H54 (cell line): ENCODE results near the gene NEUROG2.

Experiments used
- DNase-seq: peaks from one replicate; pipeline ENCODE4 v3.0.0; 2011; ENCODE audit warnings: low spot score, mixed read lengths; ENCODE audit not compliant: insufficient read length
- FAIRE-seq: peaks from 3 replicates; lab custom pipeline; 2011; peaks lifted over from hg19 to GRCh38; lab: Jason Lieb, UNC
- POLR2A ChIP-seq: IDR thresholded peaks from 2 replicates; pipeline ENCODE4 v1.6.1; 2011; ENCODE audit warnings: low read depth, mild to moderate bottlenecking, low read length

The NEUROG2 gene

GRCh38 chr4:112485930-112486329 is 30.1 kb downstream of the NEUROG2 start:
- FAIRE-seq: no peak
- DNase-seq: no peak
- no peak for TF ChIP-seq POLR2A

GRCh38 chr4:112473985-112474384 is 42.0 kb downstream of the NEUROG2 start:
- DNase-seq: no peak
- TF ChIP-seq POLR2A: no peak
- no peak for FAIRE-seq

- TF ChIP-seq POLR2A: no peak
- DNase-seq: no peak
- no peak for FAIRE-seq
Observed at GRCh38 chr4:112472318-112472717, 43.7 kb downstream of the NEUROG2 start.
